Measurements from ENCODE around the gene PARP6. TPM values are rescaled to one million over a fixed set of nuclear protein-coding genes. Genes with fewer than 3 reads are reported as not detected.

Gene PARP6
- total and polyA plus RNA-seq, 9 of the 15 experiments (the other 6 are each of a cell fraction or from before 2014, with no cell fraction given): 14.8 to 83.2 (median 28.3) TPM

- no TSS peak for BruUV-seq (replicated peaks)
- Histone ChIP-seq H3K79me2 (ENCODE audit: control insufficient read depth, insufficient read depth, low read length) (no peaks in the 10 kb centered on the region; the same call in 2 of the 3 replicates), H3K27ac (ENCODE audit: extremely low read depth, low read depth, low read length) (no peak overlapping the region), H3K9me1 (ENCODE audit: control insufficient read depth, insufficient read depth, low read length) (peaks cover 3% of the 10 kb centered on the region), H3K36me3 (ENCODE audit: control insufficient read depth, insufficient read depth, low read length) (peaks cover 77% of the 10 kb centered on the region), H3K9ac (ENCODE audit: insufficient read depth in 1 of 2, low read depth in 2 of 2, low read length in 2 of 2) (peak overlapping the region in 1 of 2 experiments; percentile 35; a peak in 2 of 4 replicates), H2AFZ (ENCODE audit: low read depth, low read length) (no peak overlapping the region), H3K4me3 (no peak overlapping the region), H4K20me1 (replicated peaks; ENCODE audit: control insufficient read depth, insufficient read depth, low read length) (peaks cover 23% of the 10 kb centered on the region), H3K27me3 (ENCODE audit: control insufficient read depth in 2 of 2, insufficient read depth in 2 of 2, low read length in 2 of 2) (no peaks in the 10 kb centered on the region), H3K9me3 (replicated peaks; ENCODE audit: control insufficient read depth, insufficient read depth, low read depth, low read length) (no peaks in the 10 kb centered on the region), H3K4me2 (ENCODE audit: insufficient read depth, low read length) (no peak overlapping the region), H3K4me1 (replicated peaks in 1 of 2; ENCODE audit: control insufficient read depth in 2 of 2, insufficient read depth in 2 of 2, low read length in 2 of 2) (peaks cover 0 to 9% of the 10 kb centered on the region in 2 experiments; a peak in 1 of 5 replicates)
- FAIRE-seq (no peak), ATAC-seq (no peak), DNase-seq (ENCODE audit: extremely low read depth in 1 of 4, low spot score in 3 of 4) (no peak)
- TF ChIP-seq SAP30 (IDR thresholded peaks at IDR 0.05; ENCODE audit: borderline replicate concordance, insufficient read depth, low read depth, low read length, poor library complexity, severe bottlenecking) (no peak), RBFOX2 (IDR thresholded peaks at IDR 0.05; ENCODE audit: low read depth, low read length) (peak; percentile 25; the same call in 1 of the 2 replicates), IRF9 (tag; IDR thresholded peaks at IDR 0.05) (no peak), POLR2B (IDR thresholded peaks at IDR 0.05; ENCODE audit: low read depth, partially characterized antibody) (peak; percentile 23)
- intact Hi-C loops (cut with micrococcal nuclease) (no loop called here), in situ Hi-C loops (cut with MboI) (no loop called here)
- ChIA-PET CTCF (ENCODE audit: low intra/inter-chr PET ratio) (interaction anchor here (0.6 to 0.9 kb wide), 3 partner anchors 85 to 272 kb away, joined by 3 to 4 read pairs (median 3); no protein-coding TSS in a partner anchor), POLR2A (interaction anchor here (0.8 to 1.1 kb wide), 3 partner anchors 10 to 478 kb away, joined by 3 to 5 read pairs (median 3); no protein-coding TSS in a partner anchor)
- WGBS (ENCODE audit: insufficient coverage, low coverage, missing lambda C conversion rate): 86% methylated on average over 15 of the region's 15 CpGs
Observed at GRCh38 chr15:72200395-72201237, 71.7 kb downstream of the PARP6 start.
